Pulmonary artery endothelial cell (primary cell): ENCODE results near the gene SDR39U1. TPM values are rescaled to one million over a fixed set of nuclear protein-coding genes. Genes with fewer than 3 reads are reported as not detected.

Source experiments
- DNase-seq: peaks from one replicate; pipeline ENCODE4 v3.0.0-alpha.2; 2011; ENCODE audit warnings: low read depth, low spot score
- total RNA-seq: library from RNA; depleted of rRNA; stranded (reverse); fragments of >200 nt; gene quantifications from 2 replicates; pipeline ENCODE4 v1.2.3, GENCODE V29; 2014

The SDR39U1 gene
- total RNA-seq, 1 donor from 2014 or later: 10.4 TPM

DNA sequence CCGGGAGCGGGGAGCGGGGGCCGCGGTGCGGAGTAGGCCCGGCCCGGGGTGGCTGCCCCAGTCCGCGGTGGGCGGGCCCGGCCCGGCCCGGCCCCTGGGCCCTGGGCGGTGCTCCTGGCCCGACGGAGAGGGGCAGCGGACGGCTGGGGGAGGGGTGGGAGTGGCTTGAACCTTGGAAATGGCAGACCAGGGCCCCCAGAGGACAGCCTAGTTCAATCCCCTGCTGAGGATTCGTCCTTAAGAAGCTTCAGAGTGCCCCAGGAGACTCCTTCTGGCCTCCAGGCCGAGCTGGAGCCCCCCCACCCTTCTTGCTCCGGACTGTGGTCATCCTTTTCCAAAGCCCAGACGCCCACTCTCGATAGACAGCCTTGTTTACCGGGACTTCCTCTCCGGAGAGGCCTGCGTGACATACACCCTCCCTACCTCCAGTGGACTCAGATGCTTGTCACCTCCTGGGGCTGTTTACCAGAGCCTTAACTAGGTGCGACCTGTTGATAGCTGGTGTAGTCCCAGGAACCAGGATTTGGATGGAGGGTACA, 12.4 kb downstream of the SDR39U1 start:
- DNase-seq: peak; percentile 36

DNA sequence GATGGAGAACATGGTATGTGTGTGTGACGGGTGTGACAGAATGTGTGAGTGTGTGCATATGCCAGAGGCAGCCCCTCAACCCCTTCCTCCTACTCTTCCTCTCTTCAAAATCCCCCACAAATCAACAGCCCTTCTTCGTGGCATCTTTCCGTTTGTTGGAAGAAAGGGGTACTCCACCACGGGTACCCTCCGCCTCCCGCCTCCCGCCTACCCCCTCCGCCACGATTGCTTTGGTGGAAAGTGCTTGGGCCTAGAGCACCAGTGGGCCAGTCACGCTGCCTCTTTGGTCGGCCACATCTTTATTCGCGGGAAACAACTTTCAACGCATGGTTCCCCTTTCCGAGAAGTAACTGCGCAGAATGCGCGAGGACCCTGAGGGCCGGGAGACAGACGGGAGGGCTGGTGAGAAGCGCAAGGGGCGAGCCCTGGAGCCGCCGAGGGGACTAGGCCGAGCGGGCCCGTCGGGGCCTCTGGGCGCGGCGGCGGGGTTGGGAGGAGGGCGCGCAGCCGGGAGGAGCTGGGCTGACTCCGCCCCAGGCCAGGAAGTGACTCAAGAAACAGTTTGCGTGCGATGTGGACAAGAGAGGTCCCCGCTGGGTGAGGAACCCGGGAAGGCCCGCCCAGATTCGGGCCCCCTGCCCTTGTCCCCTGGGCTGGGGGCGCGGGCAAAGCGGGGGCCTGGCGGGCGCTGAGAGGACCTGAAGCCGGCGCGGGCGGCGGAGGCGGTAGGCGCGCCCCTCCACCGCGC, 13.0 kb downstream of the SDR39U1 start, which contains the start of the genes CBLN3 and KHNYN:
CBLN3 (minus strand) TSS at position 274 of the 748 bp plus-strand sequence. CDS start 614 bp downstream, outside the sequence.
KHNYN (plus strand) TSS at position 560 of the 748 bp plus-strand sequence. CDS start 777 bp downstream, outside the sequence.
- peak; percentile 81 for DNase-seq

DNA sequence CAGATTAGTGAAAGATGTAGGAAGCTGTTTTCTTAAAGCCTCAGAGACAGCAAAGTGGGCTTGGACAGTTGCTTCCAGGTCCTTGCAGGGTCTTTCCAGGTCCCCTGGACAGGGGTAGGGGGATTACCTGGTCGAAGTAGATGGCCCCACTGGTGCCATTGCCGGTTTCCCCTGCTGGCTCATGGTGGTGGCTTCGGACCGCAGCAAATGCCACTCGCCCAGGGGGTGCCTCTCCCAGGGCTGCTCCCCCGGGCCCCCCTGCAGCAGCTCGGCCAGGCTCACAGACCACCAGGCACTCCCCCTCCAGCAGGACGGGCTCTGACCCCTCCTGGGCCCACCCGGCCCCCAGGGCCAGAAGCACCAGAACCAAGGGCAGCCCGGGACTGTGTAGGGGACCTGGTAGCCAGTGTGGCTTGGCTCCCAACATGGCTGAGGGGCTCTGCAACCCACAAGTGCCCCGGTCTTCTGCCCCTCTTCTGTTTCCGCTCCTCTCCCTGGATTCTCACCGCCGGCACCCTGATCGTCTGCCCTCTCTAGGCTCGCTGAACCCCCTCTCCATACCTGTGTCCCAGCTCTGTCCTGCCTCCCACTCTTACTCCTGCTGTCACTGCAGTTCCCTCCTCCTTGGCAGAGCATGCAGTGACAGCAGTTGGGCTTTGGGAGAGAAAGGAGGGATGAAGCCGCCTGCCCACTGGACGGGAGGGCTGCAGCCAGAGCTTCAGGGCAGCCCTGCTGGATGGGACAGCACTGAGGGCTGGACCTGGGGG, 13.8 kb downstream of the SDR39U1 start:
- no peak for DNase-seq

DNA sequence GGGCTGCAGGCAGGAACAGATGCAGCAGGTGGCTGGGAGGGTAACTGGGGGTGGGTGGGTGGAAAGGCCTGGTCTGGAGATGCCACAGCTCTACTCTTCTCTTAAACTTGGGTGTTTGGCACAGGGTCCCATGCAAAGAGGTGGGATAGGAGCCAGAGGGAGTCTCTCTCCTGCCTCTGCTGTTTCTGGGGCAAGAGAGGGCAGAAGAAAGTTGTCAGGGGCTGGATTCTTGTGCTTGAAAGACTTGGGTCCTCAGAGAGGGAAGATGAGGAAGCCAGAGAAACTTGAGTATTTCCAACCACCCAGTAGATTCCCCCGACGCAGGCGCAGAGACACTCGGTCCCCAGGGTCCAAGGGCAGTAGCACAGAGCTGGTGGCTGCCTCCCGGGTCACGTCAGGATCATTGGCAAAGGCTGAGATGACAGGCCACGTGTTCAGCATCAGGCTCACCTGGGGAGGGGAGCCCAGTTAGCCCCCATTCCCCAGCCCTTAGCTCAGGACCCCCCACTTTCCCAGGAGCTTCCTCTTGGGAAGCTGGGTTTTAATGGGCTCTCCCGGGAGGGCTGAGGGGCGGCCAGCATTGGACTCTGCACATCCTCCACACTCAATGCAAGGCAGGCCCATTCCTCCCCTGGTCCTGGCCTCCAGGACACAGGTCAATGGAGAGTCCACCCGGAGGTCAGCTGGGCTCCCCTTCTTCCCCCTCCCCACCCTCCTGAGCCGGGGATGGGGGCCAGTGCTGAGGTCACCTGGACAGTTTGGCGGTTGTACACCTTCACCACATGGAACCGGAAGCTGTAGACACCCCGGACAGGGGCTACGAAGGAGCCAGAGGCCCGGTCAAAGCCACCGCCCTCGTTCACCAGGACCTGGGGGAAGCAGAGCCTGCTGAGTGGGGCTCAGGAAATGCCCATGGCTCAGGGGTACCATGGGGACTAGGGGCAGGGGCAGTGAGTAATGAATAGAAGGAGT, 14.8 kb downstream of the SDR39U1 start:
- no peak for DNase-seq

DNA sequence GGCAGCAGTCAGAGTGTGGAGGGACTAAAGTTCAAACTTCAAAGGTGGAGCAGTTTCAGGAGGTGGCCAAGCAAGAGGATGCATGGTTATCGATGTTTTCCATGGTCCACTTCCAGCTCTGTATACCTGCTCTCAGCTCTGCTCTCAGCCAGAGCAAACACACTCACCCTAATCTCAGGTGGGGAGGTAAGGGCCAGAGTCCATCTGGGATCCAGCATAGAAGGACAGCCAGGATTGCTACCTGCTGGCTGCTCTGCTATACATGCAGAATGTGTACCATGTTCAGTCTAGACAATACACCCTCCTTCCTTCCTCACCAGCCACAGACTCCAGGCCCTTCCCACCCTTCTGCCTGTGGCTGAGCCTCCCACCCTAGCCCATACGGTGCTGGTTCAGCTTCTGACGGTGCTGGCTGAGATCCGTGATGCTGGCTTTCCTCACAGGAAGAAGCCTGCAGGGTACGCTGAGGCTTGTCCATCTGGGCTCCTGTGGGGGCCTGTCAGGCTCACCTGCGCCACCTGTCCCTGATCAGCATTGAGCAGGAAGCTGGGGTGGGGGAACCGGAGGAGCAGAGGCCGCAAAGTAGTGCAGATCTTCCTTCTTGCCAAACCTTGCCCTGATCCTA, 15.6 kb downstream of the SDR39U1 start:
- DNase-seq: no peak

DNA sequence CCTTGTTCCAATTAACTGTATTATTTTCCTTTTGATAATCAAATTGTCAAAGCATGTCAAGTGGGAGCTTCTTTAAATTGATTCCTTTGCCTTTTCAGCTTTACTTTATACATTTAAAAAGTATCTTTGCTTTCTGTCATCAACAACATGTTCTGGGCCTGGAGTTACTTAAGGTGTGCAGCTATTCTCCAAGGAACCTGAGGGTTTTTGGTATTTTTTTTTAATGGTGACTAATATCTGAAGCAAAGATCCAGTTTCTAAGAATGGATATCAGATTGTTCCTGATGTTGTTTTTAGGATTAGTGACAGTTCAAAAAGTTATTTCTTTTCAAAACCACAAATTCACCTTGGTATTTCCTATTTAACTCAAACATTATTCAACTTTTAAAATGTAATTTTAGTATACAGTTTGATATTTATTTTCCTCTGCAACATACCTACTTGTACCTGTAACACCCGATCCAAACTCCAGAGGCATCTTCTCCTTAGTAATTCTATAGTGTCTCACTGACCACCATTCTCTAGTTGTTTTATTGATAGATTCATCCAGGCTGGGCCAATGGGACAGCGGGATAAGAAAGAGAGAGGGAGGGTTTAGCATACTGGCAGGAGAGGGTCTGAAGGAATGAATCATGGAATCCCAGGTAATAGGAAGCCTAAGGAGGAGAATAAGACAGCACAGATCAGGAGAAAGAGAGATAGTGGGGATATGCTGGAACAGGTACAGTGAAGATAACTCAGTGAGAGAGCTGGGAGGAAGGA, 16.2 kb downstream of the SDR39U1 start:
- no peak for DNase-seq

DNA sequence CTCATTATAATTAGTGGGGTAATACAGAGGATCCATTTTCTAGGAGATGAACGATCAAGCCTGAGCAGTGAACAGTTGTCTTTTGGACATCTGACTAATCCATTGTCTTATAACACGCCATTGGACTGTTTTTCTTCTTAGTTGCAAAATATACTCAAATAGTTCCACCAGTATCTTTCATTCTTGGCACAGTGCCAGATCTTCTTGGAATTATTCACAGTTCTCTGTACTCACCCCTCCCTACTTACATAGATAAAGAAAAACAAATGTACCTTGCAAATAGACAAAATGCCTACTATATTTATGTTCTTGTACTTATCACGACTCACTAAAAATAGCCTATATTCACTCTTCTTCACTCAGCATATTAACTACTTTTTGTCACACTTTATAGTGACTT, 16.9 kb downstream of the SDR39U1 start:
- peak; percentile 69 for DNase-seq

DNA sequence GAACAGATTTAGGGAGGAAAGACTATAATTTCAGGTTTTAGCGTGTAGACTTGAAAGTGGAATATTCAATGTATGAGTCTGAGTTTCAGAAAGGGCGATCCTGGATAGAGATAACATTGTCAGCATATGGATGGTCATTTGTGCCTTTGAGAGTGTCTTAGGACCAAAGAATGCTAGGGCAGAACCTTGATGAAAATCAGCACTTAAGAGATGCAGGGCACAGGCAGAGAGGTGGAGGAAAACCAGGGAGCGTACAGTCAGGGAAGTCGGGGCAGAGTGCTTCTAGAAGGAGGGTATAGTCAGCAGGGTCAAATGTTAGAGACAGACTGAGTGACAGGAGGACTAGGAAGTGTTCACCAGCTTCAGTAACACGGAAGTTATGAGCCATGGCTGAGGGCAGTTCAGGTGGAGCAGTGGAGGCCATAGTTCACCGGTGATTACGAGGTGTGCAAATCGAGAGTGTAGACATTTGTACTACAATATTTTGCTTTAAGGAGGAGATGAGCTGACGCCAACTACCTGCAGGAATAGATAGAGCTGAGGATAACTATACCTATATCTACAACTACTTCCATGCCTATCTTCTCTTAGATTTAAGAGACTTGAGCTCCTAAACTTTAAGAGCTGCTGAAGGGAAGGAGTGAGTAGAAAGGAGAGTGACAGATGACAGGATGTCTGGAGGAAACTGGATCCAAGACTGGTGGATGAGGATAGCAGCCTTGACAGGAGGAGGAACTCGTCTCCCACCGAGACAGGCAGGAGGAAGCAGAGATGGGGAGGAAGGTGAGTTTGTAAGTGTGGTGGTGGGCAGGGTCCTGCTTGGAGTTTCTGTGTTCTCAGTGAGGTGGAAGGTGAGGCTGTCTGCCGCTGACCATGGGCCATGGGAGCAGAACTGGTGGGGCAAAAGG, 19.6 kb downstream of the SDR39U1 start:
- DNase-seq: no peak

DNA sequence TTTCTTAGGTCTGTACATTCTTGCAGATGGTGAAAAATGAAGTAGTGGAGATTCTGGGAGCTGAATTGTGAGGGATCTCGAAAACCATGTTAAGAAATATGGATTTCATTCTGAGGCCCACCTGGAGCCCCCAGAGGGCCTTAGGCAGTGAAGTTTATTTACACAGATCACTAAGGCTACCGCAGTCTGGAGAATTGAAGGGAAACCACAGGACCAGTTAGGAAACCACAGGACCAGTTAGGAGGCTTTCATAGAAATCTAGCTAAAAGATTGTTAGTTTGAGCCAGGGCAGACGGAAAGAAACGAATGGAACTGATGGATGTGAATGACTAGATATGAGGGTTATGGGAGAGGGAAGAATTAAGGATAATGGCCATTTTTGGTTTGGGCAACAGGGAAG, 20.3 kb downstream of the SDR39U1 start:
- no peak for DNase-seq

DNA sequence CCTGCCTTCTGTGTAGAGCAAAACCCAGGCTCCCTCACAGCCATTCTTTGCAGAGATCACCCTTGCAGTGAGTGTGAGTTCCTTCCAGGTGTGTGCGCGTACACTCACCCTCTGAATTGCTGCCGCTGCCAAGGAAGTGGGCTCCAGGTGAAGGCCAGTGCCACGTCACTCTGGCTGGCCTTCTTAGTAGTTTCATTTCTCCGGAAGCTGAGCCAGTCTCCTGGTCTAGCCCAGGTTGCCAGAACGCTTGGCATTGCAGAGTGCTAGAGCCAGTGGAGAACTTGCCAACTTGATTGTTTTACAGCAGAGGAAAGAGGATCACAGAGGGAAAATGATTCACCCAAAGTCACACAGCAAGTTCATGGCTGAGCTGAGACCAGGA, 24.1 kb downstream of the SDR39U1 start:
- peak; percentile 41 for DNase-seq

DNA sequence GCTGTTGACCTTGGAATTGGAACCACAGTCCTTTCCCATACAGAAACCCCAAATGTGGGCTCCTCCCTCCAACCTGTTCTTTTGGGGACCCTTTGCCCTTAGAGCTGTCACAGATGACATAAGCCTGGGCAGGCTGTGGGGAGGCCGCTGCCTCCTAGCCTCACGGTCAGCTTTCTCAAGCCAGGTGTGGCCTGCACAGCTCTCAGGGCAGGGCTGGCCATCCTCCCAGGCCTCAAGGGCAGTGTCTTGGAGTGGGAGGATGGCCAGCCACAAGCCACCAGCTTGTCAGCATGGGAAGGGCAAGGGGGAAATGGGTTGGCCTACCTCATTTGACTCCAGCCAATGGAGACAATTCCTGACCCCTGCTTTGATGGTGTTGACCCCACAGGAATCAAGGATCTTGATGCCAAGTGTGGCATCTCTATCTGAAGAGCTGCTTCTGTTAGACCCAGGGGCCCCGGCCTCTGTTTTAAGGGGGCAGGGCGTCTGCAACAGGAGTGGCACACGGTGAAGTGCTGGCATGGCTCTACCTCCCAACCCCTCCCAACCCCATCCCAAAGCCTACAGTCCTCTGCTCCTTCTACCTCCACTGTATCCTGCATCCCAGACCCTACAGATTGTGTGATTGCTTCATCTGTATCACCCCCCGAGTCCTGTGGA, 24.6 kb downstream of the SDR39U1 start:
- DNase-seq: no peak

DNA sequence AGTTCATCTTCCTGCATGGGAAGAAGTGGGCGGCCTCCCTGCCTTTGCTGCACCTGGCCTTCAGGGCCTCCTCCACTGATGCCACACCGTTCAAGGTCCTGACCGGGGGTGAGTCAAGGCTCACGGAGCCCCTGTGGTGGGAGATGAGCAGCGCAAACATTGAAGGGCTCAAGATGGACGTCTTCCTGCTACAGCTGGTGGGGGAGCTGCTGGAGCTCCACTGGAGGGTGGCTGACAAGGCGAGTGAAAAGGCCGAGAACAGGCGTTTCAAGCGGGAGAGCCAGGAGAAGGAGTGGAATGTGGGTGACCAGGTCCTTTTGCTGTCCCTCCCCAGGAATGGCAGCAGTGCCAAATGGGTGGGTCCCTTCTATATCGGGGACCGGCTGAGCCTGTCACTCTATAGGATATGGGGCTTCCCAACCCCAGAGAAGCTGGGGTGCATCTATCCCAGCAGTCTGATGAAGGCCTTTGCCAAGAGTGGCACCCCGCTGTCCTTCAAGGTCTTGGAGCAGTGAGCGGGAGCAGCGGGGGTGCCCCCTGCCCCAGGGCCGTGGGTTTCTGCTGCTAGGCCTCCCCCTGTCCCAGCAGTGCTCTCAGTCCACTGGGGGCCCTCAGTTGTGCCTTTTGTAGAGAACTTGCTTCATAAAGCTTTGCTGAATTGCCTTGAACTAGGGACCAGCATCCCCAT, 25.5 kb downstream of the SDR39U1 start:
- no peak for DNase-seq

DNA sequence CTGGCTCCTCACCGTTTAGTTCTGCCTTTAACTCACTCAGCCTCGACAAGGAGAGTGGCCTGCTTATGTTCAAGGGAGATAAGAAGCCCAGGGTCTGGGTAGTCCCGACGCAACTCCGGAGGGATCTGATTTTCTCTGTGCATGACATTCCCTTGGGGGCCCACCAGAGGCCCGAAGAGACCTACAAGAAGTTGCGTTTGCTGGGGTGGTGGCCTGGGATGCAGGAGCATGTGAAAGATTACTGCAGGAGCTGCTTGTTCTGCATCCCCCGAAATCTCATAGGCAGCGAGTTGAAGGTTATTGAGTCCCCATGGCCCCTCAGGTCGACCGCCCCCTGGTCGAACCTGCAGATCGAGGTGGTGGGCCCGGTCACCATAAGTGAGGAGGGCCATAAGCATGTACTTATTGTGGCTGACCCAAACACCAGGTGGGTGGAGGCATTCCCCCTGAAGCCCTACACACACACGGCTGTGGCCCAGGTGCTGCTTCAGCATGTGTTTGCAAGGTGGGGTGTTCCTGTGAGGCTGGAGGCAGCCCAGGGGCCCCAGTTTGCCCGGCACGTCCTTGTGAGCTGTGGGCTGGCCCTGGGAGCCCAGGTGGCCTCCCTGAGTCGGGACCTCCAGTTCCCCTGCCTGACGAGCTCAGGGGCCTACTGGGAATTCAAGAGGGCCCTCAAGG, 26.2 kb downstream of the SDR39U1 start:
- no peak for DNase-seq

DNA sequence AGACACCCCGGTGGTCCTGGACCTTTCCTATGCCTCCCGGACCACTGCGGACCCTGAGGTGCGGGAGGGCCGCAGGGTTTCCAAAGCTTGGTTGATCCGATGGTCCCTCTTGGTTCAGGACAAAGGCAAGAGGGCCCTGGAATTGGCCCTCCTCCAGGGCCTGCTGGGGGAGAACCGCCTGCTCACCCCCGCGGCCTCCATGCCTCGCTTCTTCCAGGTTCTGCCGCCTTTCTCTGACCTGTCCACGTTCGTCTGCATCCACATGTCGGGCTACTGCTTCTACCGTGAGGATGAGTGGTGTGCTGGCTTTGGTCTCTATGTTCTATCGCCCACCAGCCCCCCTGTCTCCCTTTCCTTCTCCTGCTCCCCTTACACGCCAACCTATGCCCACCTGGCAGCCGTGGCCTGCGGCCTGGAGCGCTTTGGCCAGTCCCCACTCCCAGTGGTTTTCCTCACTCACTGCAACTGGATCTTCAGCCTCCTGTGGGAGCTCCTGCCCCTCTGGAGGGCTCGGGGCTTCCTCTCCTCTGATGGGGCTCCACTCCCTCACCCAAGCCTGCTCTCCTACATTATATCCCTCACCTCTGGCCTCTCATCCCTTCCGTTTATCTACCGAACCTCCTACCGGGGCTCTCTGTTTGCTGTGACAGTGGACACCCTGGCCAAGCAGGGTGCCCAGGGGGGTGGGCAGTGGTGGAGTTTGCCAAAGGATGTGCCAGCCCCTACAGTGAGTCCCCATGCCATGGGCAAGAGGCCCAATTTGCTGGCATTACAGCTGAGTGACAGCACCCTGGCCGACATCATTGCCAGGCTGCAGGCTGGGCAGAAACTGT, 26.9 kb downstream of the SDR39U1 start:
- no peak for DNase-seq

DNA sequence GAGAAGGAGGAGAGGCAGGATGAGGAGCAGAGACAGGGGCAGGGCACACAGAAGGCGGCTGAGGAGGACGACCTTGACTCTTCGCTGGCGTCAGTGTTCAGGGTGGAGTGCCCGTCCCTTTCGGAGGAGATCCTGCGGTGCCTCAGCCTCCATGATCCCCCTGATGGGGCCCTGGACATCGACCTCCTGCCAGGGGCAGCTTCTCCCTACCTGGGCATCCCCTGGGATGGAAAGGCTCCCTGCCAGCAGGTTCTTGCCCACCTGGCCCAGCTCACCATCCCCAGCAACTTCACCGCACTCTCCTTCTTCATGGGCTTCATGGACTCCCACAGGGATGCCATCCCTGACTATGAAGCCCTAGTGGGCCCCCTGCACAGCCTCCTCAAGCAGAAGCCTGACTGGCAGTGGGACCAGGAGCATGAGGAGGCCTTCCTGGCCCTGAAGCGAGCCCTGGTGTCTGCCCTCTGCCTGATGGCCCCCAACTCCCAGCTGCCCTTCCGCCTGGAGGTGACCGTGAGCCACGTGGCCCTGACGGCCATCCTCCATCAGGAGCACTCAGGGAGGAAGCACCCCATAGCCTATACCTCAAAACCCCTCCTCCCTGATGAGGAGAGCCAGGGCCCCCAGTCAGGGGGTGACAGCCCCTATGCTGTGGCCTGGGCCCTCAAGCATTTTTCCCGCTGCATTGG, 27.7 kb downstream of the SDR39U1 start:
- DNase-seq: no peak

DNA sequence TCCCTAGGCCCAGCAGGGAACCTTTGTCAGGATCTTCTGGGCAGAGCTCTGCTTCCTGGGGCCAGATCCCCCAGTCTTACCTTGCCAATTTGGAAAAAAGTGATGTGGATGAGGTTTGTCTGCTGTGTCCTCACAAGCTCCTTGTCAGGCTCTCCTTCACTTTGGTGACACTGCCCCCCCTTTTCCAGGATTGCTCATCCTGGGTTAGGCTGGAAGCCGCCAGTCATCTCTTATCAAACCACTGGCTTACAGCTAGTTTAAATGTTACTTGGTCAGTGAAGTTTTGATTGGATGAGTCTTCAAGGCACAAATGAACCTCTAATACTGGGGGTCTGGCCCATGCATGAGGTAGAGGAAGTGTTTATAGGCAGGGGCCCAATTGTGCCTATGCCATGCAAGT, 28.5 kb downstream of the SDR39U1 start:
- no peak for DNase-seq
